Measurements from ENCODE around the gene PGAM4.

Gene PGAM4

DNA sequence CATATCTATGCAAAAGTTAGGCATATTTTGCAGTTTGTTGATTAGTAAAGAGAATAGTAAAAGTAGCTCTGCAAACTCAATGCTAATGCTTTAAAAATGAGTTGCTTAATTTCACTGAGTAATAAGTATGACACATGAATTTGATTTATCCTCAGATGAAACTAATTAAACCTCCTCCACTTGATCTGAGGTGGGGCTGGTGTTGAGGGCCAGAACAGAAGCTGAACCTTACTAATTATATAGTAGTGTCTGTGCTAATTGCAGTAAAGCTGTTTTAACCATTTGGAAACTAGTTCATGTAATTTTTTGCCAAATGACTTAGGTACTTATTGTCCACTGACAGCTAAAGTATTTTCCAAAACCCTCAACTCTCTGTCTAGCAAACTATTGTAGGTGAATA lies 7.7 kb upstream of the PGAM4 start:
- Histone ChIP-seq H3K27me3 (ENCODE audit: insufficient read depth, poor library complexity, severe bottlenecking) (no peaks in the 10 kb centered on the region), H3K27ac (replicated peaks) (no peak overlapping the region), H3K4me3 (replicated peaks; ENCODE audit: insufficient read depth, low read length) (no peak overlapping the region)
- TF ChIP-seq, protein P1, sequence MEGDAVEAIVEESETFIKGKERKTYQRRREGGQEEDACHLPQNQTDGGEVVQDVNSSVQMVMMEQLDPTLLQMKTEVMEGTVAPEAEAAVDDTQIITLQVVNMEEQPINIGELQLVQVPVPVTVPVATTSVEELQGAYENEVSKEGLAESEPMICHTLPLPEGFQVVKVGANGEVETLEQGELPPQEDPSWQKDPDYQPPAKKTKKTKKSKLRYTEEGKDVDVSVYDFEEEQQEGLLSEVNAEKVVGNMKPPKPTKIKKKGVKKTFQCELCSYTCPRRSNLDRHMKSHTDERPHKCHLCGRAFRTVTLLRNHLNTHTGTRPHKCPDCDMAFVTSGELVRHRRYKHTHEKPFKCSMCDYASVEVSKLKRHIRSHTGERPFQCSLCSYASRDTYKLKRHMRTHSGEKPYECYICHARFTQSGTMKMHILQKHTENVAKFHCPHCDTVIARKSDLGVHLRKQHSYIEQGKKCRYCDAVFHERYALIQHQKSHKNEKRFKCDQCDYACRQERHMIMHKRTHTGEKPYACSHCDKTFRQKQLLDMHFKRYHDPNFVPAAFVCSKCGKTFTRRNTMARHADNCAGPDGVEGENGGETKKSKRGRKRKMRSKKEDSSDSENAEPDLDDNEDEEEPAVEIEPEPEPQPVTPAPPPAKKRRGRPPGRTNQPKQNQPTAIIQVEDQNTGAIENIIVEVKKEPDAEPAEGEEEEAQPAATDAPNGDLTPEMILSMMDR (IDR thresholded peaks at IDR 0.05; ENCODE audit: insufficient read depth, low read length) = no peak
- TF ChIP-seq, protein P2, sequence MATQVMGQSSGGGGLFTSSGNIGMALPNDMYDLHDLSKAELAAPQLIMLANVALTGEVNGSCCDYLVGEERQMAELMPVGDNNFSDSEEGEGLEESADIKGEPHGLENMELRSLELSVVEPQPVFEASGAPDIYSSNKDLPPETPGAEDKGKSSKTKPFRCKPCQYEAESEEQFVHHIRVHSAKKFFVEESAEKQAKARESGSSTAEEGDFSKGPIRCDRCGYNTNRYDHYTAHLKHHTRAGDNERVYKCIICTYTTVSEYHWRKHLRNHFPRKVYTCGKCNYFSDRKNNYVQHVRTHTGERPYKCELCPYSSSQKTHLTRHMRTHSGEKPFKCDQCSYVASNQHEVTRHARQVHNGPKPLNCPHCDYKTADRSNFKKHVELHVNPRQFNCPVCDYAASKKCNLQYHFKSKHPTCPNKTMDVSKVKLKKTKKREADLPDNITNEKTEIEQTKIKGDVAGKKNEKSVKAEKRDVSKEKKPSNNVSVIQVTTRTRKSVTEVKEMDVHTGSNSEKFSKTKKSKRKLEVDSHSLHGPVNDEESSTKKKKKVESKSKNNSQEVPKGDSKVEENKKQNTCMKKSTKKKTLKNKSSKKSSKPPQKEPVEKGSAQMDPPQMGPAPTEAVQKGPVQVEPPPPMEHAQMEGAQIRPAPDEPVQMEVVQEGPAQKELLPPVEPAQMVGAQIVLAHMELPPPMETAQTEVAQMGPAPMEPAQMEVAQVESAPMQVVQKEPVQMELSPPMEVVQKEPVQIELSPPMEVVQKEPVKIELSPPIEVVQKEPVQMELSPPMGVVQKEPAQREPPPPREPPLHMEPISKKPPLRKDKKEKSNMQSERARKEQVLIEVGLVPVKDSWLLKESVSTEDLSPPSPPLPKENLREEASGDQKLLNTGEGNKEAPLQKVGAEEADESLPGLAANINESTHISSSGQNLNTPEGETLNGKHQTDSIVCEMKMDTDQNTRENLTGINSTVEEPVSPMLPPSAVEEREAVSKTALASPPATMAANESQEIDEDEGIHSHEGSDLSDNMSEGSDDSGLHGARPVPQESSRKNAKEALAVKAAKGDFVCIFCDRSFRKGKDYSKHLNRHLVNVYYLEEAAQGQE (IDR thresholded peaks at IDR 0.05; ENCODE audit: insufficient replicate concordance, low read depth) = no peak
- TF ChIP-seq SPI1 (IDR thresholded peaks at IDR 0.05; ENCODE audit: borderline replicate concordance, low read depth) = no peak
- no peak for TF ChIP-seq GABPA (IDR thresholded peaks at IDR 0.05; ENCODE audit: low read depth)
- no peak for TF ChIP-seq POLR2AphosphoS5 (IDR thresholded peaks at IDR 0.05; ENCODE audit: low read depth)
- DNase-seq (ENCODE audit: low read depth in 1 of 2, low spot score in 1 of 2) = no peak

DNA sequence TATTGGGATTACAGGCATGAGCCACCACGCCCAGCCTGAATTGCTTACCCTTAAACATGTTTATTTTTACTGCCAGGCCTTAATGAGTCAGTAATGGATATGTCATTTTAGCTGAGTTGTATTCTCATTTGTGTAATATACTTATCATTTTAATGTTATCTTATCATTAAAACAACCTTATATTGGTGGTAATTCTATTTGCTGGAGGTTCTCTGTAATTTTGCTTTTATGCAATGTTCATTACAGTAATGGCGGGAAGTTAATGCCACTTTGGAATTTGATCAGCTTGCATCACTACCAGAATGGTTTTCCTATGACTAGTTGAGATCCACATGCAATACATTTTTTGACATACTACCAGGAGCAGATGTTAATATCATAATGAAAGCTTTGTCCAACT lies 6.3 kb upstream of the PGAM4 start:
- DNase-seq (ENCODE audit: low read depth in 1 of 2, low spot score in 1 of 2) = no peak
- no peak overlapping the region for H3K27ac ChIP-seq (replicated peaks)
- TF ChIP-seq, protein P2 (IDR thresholded peaks at IDR 0.05; ENCODE audit: insufficient replicate concordance, low read depth) = no peak
- TF ChIP-seq, protein P1 (IDR thresholded peaks at IDR 0.05; ENCODE audit: insufficient read depth, low read length) = no peak
- TF ChIP-seq POLR2AphosphoS5 (IDR thresholded peaks at IDR 0.05; ENCODE audit: low read depth) = no peak
- TF ChIP-seq GABPA (IDR thresholded peaks at IDR 0.05; ENCODE audit: low read depth) = no peak
- TF ChIP-seq SPI1 (IDR thresholded peaks at IDR 0.05; ENCODE audit: borderline replicate concordance, low read depth) = no peak
- no peak overlapping the region for H3K4me3 ChIP-seq (replicated peaks; ENCODE audit: insufficient read depth, low read length)
- no peaks in the 10 kb centered on the region for H3K27me3 ChIP-seq (ENCODE audit: insufficient read depth, poor library complexity, severe bottlenecking)

DNA sequence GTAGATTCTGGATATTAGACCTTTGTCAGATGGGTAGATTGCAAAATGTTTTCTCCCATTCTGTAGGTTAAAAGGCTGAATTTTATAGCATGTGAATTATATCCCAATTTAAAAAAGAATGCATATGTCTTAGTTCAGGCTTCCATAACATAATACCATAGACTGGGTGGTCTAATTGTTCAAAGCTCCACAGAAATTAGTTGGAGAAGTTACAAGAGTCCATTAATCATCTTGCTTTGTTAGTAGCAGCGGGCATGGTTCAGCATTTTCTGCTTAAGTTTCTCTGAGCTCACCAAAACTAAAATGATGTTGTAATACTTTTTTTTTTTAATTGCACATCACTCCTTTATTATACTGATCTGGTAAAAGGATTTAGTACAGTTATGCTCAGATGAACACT lies 1.8 kb downstream of the PGAM4 start:
- DNase-seq (ENCODE audit: low read depth in 1 of 2, low spot score in 1 of 2) = no peak
- no peak overlapping the region for H3K27ac ChIP-seq (replicated peaks)
- H3K4me3 ChIP-seq (replicated peaks; ENCODE audit: insufficient read depth, low read length) = no peak overlapping the region
- H3K27me3 ChIP-seq (ENCODE audit: insufficient read depth, poor library complexity, severe bottlenecking) = no peaks in the 10 kb centered on the region
- TF ChIP-seq SPI1 (IDR thresholded peaks at IDR 0.05; ENCODE audit: borderline replicate concordance, low read depth) = no peak
- TF ChIP-seq POLR2AphosphoS5 (IDR thresholded peaks at IDR 0.05; ENCODE audit: low read depth) = no peak
- TF ChIP-seq, protein P2 (IDR thresholded peaks at IDR 0.05; ENCODE audit: insufficient replicate concordance, low read depth) = no peak
- TF ChIP-seq, protein P1 (IDR thresholded peaks at IDR 0.05; ENCODE audit: insufficient read depth, low read length) = no peak
- TF ChIP-seq GABPA (IDR thresholded peaks at IDR 0.05; ENCODE audit: low read depth) = no peak
